ENCODE data around the gene ACER3.
"Not testable (repeated sequence)": the region's sequence is repeated elsewhere in the genome, so short reads cannot be mapped to it uniquely, and the experiment has no call there.

The ACER3 gene

DNA sequence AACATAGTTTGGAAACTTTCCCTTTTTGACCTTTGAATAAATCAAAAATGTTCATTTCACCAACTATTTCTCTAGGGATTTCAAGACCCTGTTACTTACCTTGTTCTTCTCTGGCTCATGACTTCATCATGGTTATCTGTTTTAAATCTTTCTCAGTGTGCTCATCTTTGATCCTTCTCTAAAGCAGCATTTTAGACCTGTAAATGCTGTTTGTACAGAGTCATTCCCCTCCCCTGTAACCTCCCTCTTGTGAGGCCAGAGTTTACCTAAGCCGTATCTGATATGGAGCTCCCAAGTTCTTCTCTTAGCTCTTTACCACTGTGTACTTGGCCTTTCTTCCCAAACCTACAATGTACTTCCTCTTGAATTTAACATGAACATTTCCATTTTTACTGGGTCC, 56.0 kb downstream of the ACER3 start:
- in situ Hi-C loops (cut with MboI; ENCODE audit: low sequenced_read_pairs), result loop anchor here (10.0 kb wide), 1 partner anchor 102 kb away; no protein-coding TSS in a partner anchor

DNA sequence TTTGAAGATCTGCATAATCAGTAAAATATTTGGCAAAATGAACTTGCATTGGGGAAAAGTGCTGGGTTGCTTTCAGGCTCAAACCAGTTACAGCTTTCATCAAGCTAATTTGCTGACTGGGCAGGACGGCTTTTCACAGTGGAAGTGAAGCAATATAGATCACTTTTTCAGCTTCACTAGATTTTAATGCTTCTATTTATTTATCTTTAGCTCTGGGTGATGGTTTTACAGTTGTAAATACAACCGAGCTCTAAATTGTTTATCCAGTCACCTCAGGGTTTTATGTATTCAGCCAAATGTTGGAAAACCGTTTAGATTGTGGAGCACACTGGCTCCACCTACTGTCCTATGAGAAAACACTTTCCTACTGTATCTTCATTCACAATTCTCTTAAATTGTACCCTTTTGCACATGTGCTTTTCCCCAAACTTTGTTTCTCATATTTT, 58.2 kb downstream of the ACER3 start:
- in situ Hi-C loops (cut with MboI; ENCODE audit: low sequenced_read_pairs), result loop anchor here (10.0 kb wide), 1 partner anchor 104 kb away; no protein-coding TSS in a partner anchor

DNA sequence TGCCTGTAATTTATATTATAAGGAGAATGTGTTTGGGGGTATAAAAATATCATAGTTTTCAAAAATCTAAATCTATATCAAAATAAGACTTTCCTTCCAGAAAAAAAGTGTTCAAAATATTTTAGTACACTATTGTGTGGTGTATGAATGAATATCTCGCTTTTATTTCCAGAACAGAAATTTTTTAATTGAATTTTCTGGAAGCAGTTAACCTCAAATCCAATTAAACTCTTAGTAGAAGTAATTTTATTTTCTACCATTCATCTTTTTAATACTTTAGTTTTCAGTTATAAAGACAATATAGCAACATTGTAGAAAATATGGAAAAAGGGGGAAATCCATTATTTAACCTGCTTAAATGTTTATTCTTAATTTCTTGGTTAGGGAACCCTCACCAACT, 58.7 kb downstream of the ACER3 start:
- in situ Hi-C loops (cut with MboI; ENCODE audit: low sequenced_read_pairs), result loop anchor here (10.0 kb wide), 1 partner anchor 105 kb away; no protein-coding TSS in a partner anchor

- in situ Hi-C loops (cut with MboI; ENCODE audit: low sequenced_read_pairs), result loop anchor here (10.0 kb wide), 1 partner anchor 105 kb away; no protein-coding TSS in a partner anchor
Observed at GRCh38 chr11:76919887-76920746, 59.4 kb downstream of the ACER3 start.

DNA sequence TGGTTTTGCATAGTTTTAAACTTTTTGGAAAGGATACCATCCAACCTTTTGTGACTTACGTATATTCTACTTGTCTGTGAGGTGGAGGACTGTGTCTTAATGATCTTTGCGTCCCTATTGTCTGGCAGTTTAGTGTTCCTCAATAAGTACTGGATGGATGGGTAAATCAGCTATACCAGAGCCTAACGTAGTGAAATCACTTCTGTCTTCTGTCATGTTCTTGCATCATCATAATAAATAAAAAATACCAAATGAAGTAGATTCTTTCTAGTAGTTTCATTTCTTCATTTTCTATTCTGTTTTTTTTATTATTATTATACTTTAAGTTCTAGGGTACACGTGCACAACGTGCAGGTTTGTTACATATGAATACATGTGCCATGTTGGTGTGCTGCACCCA, 66.4 kb downstream of the ACER3 start:
- in situ Hi-C loops (cut with MboI; ENCODE audit: low sequenced_read_pairs), result no loop called here

DNA sequence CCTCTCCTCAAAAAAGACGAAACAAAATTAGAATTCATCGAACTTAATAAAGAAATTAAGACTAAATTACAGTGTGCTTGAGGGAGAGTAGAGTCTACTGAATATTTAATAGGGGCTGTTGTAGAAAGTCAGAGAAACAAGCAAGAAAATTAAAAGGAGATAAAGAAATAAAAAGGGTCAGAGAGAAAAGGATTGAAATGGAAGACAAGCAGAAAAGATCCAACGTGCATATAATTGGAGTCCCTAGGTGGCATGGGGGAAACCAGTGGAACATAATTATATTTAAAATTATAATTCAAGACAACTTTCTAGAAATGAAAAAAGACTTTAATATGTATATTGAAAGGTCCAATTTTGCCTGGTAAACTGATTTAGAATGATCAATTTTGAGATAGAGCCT, 74.3 kb downstream of the ACER3 start:
- in situ Hi-C loops (cut with MboI; ENCODE audit: low sequenced_read_pairs), result no loop called here

DNA sequence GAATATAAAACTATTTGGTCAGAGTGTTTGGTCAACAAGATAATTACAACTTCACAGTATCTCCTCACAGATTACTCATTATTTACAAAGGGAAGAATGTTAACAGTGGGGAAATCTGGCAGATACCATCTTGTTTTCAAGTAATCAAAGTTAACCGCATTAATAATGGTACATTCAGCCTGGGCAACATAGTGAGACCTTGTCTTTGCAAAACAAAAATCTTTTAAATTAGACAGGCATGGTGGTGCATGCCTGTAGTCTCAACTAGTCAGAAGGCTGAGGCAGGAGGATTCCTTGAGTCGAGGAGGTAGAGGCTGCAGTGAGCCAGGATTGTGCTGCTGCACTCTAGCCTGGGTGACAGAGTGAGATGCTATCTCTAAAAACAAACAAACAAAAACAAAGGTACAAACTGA, 78.5 kb downstream of the ACER3 start:
- in situ Hi-C loops (cut with MboI; ENCODE audit: low sequenced_read_pairs), result no loop called here

DNA sequence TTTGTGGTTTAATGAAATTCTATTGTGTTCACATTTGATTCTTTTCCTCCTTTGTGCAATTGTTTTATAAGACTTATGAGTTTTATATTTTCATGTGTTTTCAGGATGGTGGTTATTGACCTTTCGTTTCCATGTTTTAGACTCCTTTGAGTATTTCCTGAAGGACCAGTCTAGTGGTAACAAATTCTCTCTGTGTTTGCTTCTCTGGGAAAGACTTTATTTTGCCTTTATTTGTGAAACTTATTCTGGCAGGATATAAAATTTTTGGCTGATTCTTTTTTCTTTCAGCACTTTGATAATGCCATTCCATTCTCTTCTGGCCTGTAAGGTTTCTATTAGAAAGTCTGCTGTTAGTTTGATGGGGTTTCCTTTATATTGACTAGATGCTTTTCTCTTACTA, 83.5 kb downstream of the ACER3 start:
- in situ Hi-C loops (cut with MboI; ENCODE audit: low sequenced_read_pairs), result no loop called here

DNA sequence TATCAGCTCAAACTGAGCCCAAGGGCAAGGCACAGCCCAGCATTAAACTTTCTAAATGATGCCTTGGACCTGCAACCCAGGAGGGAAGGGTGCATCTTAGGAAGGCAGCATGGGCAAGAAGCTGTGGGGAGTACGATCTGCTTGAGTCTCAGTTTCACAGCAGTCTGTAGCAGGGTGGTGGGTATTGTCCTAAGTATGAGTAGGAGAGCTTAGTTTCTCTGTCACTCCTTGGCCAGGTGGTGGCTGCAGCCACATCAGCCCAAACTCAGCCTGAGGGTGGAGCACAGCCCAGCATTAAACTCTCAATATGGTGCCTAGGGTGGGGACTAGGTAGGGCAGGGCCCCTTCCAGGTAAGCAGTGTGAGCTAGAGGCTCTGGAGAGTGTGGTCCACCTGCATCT, 85.5 kb downstream of the ACER3 start:
- in situ Hi-C loops (cut with MboI; ENCODE audit: low sequenced_read_pairs), result no loop called here

- in situ Hi-C loops (cut with MboI; ENCODE audit: low sequenced_read_pairs), result no loop called here
Observed at GRCh38 chr11:76947190-76947589, 86.5 kb downstream of the ACER3 start.

GRCh38 chr11:76947800-76948199, 87.1 kb downstream of the ACER3 start:
- in situ Hi-C loops (cut with MboI; ENCODE audit: low sequenced_read_pairs), result no loop called here

GRCh38 chr11:76955459-76956114, 94.9 kb downstream of the ACER3 start:
- in situ Hi-C loops (cut with MboI; ENCODE audit: low sequenced_read_pairs), result no loop called here

GRCh38 chr11:76962583-76963416, 102.1 kb downstream of the ACER3 start:
- in situ Hi-C loops (cut with MboI; ENCODE audit: low sequenced_read_pairs), result no loop called here

DNA sequence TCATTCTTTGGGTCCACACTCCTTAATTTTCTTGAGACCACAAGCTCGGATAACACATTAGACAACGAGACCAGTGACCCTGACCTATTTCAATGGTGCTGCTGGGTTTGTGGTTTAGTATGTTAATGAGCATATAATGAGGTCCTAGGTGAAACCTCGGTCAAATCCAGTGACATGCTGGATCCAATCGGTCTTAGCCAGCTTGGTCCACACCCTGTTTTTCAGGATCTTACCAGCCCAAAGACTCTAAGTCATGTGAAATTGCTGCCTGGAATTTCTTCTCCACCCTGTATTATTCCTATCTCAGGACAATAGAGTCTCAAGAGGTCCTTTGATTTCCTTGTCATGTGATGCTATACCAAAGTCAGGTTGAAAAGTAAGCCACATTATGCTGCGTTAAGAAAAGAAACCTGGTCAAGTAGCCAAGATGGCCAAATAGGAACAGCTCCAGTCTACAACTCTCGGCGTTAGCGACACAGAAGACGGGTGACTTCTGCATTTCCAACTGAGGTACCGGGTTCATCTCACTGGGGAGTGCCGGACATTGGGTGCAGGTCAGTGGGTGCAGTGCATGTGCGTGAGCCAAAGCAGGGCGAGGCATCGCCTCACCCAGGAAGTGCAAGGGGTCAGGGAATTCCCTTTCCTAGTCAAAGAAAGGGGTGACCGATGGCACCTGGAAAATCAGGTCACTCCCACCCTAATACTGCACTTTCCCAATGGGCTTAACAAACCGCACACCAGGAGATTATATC, 102.9 kb downstream of the ACER3 start:
- in situ Hi-C loops (cut with MboI; ENCODE audit: low sequenced_read_pairs), result not testable (repeated sequence)

DNA sequence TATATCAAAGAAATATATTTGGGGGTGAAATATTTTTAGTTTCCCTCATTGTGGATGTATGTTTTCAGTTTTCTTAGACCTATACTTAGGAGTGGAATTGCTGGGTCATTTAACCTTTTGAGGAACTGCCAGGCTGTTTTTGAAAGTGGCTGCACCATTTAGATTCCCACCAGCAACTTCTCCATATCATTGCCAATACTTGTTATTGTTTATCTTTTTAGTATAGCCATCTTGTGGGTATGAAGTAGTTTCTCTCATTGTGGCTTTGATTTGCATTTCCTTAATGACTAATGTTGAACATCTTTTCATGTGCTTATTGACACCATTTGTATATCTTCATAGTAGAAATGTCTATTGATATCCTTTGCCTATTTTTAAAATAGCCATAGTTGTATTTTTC, 111.3 kb downstream of the ACER3 start:
- in situ Hi-C loops (cut with MboI; ENCODE audit: low sequenced_read_pairs), result no loop called here

DNA sequence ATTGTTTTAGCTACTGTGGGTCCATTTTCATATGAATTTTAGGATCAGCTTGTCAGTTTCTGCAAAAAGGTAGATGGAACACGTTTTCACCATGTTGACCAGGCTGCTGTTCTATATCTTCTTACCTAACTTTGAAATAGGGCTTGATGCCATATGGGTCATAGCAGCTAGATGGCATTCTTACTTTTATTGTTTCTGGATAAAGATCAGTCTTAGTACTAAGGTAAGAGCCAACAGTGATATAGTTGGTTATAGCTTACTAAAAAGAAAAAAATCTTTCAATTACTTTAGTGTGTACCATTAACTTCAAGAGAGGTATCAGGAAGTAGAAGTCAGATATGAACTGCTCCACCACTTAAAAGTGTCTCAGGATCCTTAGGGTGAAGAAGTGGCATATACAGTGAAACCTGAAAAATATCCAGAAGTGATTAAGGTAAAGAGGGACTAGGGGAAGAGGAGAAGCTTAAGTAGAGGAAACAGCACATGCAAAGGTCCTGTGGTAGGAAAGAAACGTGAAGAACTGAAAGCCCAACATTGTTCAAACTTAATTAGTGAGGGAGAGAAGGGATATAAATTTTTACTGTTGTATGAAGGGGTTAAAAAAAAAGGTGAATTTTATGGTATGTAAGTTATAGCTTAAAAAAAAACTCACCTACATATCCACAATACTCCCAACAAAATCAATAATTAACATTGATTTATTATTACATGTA, 113.6 kb downstream of the ACER3 start:
- in situ Hi-C loops (cut with MboI; ENCODE audit: low sequenced_read_pairs), result no loop called here

DNA sequence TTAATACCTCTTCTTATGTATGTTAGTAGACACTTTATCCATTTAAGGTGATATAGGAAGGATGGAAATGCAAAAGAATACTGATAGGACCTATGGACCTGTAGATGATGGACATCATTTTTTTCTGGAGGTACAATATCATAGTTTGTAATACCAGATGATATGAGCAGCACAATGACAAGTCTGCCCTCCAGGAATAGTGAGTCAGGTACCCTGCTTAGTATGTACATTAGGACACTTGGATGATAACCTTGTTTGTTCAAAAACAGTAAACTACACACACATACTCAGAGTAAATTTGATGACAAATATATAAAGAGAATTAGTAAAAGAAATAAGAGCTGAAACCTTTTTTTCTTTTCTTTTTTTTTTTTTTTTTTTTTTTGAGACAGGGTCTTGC, 114.8 kb downstream of the ACER3 start:
- in situ Hi-C loops (cut with MboI; ENCODE audit: low sequenced_read_pairs), result no loop called here

- in situ Hi-C loops (cut with MboI; ENCODE audit: low sequenced_read_pairs), result no loop called here
Observed at GRCh38 chr11:76977791-76978190, 117.1 kb downstream of the ACER3 start.

GRCh38 chr11:76978239-76978638, 117.5 kb downstream of the ACER3 start:
- in situ Hi-C loops (cut with MboI; ENCODE audit: low sequenced_read_pairs), result no loop called here

GRCh38 chr11:76978818-76979217, 118.1 kb downstream of the ACER3 start:
- in situ Hi-C loops (cut with MboI; ENCODE audit: low sequenced_read_pairs), result no loop called here
